Kidney tubule cell (primary cell): ENCODE measurements around the gene USP26.
A peak's percentile ranks its signal among the peaks of the same experiment; 100 is the strongest.
"Not testable (repeated sequence)": the region's sequence is repeated elsewhere in the genome, so short reads cannot be mapped to it uniquely, and the experiment has no call there.

Experiments used
- DNase-seq: peaks from one replicate; pipeline ENCODE4 v3.0.0-alpha.2; 2018; ENCODE audit warnings: low spot score

USP26 gene

DNA sequence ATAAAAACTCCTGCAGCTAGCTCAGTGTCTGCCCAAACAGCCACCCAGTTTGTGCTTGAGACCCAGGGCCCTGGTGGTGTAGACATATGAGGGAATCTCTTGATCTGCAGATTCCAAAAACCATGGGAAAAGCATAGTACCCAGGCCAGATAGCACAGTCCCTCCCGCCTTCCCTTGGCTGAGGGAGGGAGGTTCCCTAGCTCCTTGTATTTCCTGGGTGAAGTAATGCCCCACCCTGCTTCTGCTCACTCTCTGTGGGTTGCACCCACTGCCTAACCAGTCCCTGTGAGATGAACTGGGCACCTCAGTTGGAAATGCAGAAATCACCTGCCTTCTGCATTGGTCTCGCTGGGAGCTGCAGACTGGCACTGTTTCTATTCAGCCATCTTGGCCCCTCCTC is 54.6 kb downstream of the USP26 start:
- DNase-seq = no peak

DNA sequence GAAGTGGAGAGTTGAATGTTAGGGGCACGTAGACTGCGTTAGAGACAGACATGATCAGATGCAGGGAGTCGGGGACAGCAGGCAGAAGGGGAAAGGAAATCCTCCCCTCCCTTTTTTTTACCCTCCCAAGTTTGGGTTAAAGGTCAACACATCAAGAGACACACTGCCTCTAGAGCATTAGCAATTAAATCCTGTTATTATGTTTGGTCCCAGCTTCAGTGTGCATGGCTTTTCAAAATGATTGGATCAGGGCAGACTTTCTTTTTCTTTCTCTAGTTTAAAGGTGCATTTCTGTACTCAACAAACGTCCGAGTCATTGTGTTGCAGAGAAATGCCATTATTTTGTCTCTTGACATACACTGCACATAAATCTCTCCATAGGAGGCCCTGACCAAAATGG is 63.9 kb downstream of the USP26 start:
- no peak for DNase-seq

DNA sequence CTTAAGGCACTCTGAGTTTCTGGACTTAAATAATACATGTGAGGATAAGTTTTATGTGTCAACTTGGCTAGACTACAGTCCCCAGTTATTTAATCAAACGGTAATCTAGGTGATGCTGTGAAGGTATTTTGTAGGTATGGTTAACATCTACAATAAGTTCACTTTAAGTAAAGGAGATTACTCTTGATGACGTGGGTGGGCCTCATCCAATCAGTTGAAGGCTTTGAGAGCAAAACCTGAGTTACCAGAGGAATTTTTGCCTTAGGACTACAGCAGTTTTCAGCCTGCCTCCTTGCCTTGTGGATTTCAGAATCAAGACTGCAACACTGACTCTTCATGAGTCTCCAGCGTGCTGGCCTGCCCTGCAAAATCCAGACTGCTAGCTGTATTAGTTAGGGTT is 78.7 kb downstream of the USP26 start:
- no peak for DNase-seq

DNA sequence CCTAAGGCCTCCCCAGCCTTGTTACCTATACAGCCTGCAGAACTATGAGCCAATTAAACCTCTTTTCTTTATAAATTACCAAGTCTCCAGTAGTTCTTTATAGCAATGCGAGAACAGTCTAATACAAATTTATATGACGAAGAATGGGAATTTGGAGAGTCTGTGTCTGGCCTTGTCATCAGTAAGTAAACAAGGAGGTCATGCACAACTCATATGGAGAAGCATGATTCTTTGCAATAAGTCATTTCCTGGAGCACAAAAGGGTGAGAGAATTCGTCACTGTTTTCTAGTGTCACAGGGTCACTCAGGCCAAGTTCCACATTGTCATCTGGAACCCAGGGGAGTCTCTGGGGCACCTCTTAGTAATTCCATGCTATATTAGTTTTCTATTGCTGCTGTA is 89.5 kb downstream of the USP26 start:
- DNase-seq = no peak

DNA sequence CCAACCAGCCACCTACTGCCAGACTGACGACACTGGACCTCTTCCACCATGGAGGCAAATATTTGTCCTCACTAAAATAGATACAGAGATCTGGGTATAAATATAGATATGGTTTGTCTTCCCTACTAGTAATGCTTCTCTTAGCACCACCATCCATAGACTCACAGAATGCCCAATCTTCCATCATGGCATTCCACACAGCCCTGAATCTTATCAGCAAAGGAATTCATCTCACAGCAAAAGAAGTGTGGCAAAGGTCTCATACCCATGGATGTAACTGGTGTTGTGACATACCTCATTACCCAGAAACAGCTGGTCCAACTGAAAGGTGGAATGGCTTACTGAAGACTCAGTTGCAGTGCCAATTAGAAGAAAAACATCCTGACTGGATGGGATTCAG is 91.3 kb downstream of the USP26 start:
- no peak for DNase-seq

DNA sequence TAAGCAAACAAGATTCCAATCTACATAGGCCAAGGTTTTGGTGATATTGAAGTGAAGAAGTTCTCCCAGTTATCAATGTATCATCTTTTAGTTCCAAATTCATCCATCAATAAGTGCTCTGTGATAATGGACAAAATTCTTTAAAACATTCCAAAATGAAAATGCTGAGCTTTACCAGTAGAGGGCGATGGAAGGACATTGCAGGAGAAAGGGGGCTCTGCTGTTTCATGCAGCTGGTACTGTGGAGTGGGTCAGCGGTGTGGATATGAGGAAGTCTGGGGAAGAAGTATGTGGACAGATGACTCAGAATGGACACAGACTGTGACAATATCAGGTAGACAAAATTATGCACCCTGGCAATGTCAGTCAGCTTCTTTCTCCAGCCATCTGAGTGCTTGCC is 91.9 kb downstream of the USP26 start:
- peak; percentile 62 for DNase-seq

DNA sequence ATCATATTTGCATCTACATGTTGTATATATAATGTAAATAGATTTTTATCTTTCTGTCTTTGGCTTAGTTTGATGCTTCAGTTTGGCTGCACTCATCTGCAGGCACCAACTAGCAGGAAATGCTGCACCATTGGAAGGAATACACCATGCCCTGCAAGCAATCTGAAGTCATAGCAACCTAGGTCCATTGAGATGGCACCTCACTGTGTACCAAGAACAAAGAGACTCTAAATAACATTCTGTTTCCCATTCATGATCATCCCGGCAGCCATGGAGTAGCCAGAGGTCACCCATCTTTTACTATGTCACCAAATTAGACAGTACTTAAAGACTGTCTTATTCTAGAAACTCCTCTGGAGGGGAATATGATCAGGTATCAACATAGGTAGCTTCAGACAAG is 97.7 kb downstream of the USP26 start:
- no peak for DNase-seq

DNA sequence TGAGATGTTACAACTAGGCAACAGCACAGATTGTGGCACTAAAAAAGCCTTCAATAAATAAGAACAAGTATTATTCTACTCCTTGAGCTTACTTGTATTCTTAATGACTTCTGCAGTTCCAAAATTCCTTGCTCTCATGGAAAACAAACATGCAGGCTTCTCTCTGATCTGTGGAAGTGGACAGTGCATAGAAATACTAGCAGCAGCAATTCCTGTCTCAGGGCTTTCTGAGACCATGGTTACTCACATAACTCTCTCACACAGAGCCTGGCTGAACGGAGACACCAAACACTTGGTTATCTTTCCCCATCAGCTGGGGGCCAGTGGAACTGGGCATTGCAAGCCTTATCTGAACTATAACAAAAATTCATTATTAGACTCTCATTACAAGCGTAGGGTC is 106.1 kb downstream of the USP26 start:
- DNase-seq = no peak

DNA sequence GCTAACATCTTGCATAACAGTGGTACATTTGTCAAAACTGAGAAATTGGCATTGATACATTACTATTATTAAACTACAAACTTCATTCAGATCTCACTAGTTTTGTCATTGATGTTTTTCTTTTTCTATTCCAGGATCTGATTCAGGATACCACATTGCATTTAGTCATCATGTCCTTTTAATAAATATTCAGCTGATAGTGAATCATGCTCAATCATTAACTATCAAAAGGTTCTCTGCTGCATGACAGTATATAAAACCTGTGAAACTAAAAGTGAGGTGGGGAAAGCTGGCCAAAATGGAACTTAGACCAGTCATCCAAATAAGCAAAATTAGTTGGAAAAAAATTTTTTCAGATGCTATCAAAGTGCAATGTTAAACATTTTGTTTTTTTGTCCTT is 110.4 kb downstream of the USP26 start:
- DNase-seq = peak; percentile 56

DNA sequence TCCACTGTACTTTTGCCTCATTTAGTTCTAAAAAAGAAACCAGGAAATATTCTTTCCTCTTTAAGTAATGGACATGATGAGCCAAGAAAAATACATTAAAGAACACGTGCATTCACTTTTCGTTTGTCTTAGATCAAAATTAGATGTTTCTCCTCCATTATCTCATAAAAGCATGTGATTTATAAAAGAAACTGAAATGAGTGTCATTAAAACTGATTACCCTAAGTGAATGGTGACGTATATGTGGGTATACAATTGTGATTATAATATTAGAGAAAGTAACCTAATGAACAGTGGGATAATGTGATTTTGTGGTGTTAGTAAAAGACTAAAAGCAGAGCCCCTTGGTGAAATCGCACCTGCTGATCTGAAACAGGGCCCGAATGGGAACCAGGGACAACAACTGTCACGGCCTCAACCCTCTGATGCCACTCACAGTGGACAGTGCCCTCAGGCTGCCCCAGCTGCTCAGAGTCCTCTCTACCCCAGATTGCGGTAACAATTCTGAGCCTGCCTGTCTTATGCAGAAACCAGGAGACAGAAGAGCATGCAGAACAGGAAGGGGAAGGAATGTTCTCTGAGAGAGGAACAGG is 112.8 kb downstream of the USP26 start:
- no peak for DNase-seq

DNA sequence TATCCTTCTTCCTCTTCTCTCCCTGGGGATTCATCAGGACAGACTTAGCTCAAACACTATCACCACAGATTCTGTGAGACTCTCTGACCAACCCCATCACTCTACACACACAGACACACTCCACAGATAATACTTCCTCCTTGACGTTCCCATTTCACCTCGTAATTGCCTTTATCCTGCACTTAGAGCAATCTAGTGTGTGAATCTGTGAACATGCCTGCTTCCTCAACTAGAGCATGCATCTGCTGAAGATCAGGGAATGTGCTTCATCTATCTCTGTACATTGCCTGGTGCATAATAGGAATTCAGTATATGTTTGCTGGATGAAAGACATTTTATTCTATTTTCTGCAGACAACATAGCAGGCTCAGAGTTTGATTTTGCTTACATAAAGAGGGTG is 113.4 kb downstream of the USP26 start:
- DNase-seq = no peak

DNA sequence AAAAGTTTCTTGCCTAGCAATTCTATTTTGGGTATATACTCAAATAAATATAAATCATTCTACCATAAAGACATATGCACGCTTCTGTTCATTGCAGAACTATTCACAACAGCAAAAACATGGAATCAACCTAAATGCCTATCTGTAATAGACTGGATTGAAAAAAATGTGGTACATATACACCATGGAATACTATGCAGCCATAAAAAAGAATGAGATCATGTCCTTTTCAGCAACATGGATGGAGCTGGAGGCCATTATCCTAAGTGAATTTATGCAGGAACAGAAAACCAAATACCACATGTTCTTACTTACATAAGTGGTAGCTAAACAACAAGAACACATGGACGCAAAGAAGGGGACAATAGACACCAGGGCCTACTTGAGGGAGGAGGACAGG is 116.9 kb downstream of the USP26 start:
- not testable (repeated sequence) for DNase-seq
